ENCODE results near the gene ZNF318. TPM values are rescaled to one million over a fixed set of nuclear protein-coding genes. Genes with fewer than 3 reads are reported as not detected.
A peak's percentile ranks its signal among the peaks of the same experiment; 100 is the strongest.

The ZNF318 gene
- total RNA-seq, 4 donors from 2014 or later = 11.1 to 17.3 (median 14.6) TPM

GRCh38 chr6:43334466-43335095 is 34.9 kb downstream of the ZNF318 start:
- H3K27ac ChIP-seq (replicated peaks in 1 of 4) = no peak overlapping the region
- peaks cover 0 to 7% (median 3%) of the 10 kb centered on the region in 4 donors for H3K4me1 ChIP-seq
- H3K4me3 ChIP-seq = no peak overlapping the region
- H3K27me3 ChIP-seq = no peaks in the 10 kb centered on the region
- peaks cover 7 to 37% (median 28%) of the 10 kb centered on the region in 4 donors for H3K36me3 ChIP-seq
- DNase-seq (ENCODE audit: extremely low spot score) = no peak
- intact Hi-C loops (cut with DNase I) = loop anchor here (1.0 kb wide), 1 partner anchor 71 kb away; no protein-coding TSS in a partner anchor
- WGBS = 50% methylated on average over 2 of the region's 2 CpGs
- TF ChIP-seq CTCF (IDR thresholded peaks at IDR 0.05) (peak; percentile 57 to 60 (median 58)), POLR2A (IDR thresholded peaks at IDR 0.05; ENCODE audit: low read depth) (no peak), EP300 (IDR thresholded peaks at IDR 0.05) (no peak), POLR2AphosphoS5 (IDR thresholded peaks at IDR 0.05) (no peak)
- no peaks in the 10 kb centered on the region for H3K9me3 ChIP-seq

GRCh38 chr6:43331891-43332290 is 37.6 kb downstream of the ZNF318 start:
- Histone ChIP-seq H3K4me1 (peaks cover 0 to 7% (median 3%) of the 10 kb centered on the region in 4 donors), H3K27me3 (no peaks in the 10 kb centered on the region), H3K36me3 (peaks cover 0 to 22% (median 7%) of the 10 kb centered on the region in 4 donors), H3K9me3 (no peaks in the 10 kb centered on the region), H3K27ac (replicated peaks in 1 of 4) (no peak overlapping the region), H3K4me3 (no peak overlapping the region)
- no peak for DNase-seq (ENCODE audit: extremely low spot score)
- WGBS = 75% methylated on average over 4 of the region's 4 CpGs
- intact Hi-C loops (cut with DNase I) = no loop called here
- TF ChIP-seq POLR2A (IDR thresholded peaks at IDR 0.05; ENCODE audit: low read depth) = no peak
- TF ChIP-seq CTCF (IDR thresholded peaks at IDR 0.05) = no peak
- no peak for TF ChIP-seq EP300 (IDR thresholded peaks at IDR 0.05)
- TF ChIP-seq POLR2AphosphoS5 (IDR thresholded peaks at IDR 0.05) = no peak

- Histone ChIP-seq H3K27me3 (no peaks in the 10 kb centered on the region), H3K4me1 (peaks cover 0 to 7% (median 3%) of the 10 kb centered on the region in 4 donors), H3K27ac (replicated peaks in 1 of 4) (no peak overlapping the region), H3K4me3 (no peak overlapping the region), H3K36me3 (peaks cover 0 to 26% (median 8%) of the 10 kb centered on the region in 4 donors), H3K9me3 (no peaks in the 10 kb centered on the region)
- no peak for TF ChIP-seq POLR2AphosphoS5 (IDR thresholded peaks at IDR 0.05)
- no peak for TF ChIP-seq POLR2A (IDR thresholded peaks at IDR 0.05; ENCODE audit: low read depth)
- TF ChIP-seq CTCF (IDR thresholded peaks at IDR 0.05) = no peak
- TF ChIP-seq EP300 (IDR thresholded peaks at IDR 0.05) = no peak
- WGBS = 73% methylated on average over 1 of the region's 1 CpG
- DNase-seq (ENCODE audit: extremely low spot score) = no peak
- intact Hi-C loops (cut with DNase I) = no loop called here
These were observed 38.0 kb downstream of the ZNF318 start for GRCh38 chr6:43331470-43331869.

- WGBS = 54% methylated on average over 1 of the region's 1 CpG
These were observed 40.9 kb downstream of the ZNF318 start for GRCh38 chr6:43328528-43328927.

More at GRCh38 chr6:43328528-43328927, 40.9 kb downstream of the ZNF318 start:
- peaks cover 0 to 26% (median 4%) of the 10 kb centered on the region in 4 donors for H3K36me3 ChIP-seq
- H3K4me1 ChIP-seq = no peaks in the 10 kb centered on the region
- intact Hi-C loops (cut with DNase I) = no loop called here
- TF ChIP-seq POLR2AphosphoS5 (IDR thresholded peaks at IDR 0.05) (no peak), POLR2A (IDR thresholded peaks at IDR 0.05; ENCODE audit: low read depth) (no peak), EP300 (IDR thresholded peaks at IDR 0.05) (no peak), CTCF (IDR thresholded peaks at IDR 0.05) (no peak)
- no peak overlapping the region for H3K27ac ChIP-seq (replicated peaks in 1 of 4)
- H3K27me3 ChIP-seq = no peaks in the 10 kb centered on the region
- H3K9me3 ChIP-seq = no peaks in the 10 kb centered on the region
- no peak for DNase-seq (ENCODE audit: extremely low spot score)
- H3K4me3 ChIP-seq = no peak overlapping the region

Data from esophagus muscularis mucosa (tissue), 4 donors.